Measurements from ENCODE around the gene GPC3. TPM values are rescaled to one million over a fixed set of nuclear protein-coding genes. Genes with fewer than 3 reads are reported as not detected.

The GPC3 gene
- total RNA-seq, 1 experiment from 2014 or later: not detected

DNA sequence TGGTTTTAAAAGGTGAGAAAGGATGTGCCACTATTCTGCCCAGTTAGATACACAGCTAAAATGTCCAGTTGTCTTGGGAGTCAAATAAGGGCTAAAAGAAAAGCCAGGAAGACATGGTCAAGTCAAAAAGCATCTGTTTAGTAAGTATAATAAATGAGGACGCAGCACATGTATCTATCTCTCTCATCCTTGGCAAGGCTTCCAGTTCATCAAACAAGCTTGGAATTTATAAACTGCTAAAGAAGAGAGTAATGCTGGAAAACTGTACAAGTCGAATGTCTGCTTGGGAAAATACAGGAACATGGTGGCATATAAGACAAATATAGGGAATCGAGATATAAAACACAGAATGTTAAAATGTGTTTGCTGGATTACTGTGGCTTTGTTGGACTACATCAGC lies 106.7 kb downstream of the GPC3 start:
- in situ Hi-C loops (cut with HindIII; ENCODE audit: low pct_unique_long_range_greater_than_20kb, low sequenced_read_pairs): no loop called here
- DNase-seq (ENCODE audit: low read depth): no peak

- no peak for DNase-seq (ENCODE audit: low read depth)
- in situ Hi-C loops (cut with HindIII; ENCODE audit: low pct_unique_long_range_greater_than_20kb, low sequenced_read_pairs): no loop called here
These were observed 108.7 kb downstream of the GPC3 start for GRCh38 chrX:133876646-133877045.

DNA sequence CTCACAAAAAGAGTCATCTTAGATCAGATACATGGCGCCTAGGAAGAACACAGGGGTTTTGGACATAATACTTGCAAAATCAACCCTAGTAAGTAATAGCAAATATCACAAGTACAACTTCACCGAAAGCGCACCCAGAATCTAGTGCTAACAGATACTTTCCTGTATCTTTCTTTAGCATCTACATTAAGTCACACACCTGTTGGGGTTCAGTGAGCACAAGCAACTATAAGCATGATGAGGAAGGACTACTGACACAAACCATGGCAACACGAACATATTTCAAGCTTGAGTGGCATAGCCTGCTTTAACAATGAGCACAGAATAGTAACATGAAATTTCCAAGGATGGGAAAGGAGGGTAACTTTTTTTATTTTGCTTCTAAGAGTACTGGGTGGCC lies 116.1 kb downstream of the GPC3 start:
- DNase-seq (ENCODE audit: low read depth): no peak
- in situ Hi-C loops (cut with HindIII; ENCODE audit: low pct_unique_long_range_greater_than_20kb, low sequenced_read_pairs): no loop called here

GRCh38 chrX:133868682-133869081 lies 116.7 kb downstream of the GPC3 start:
- DNase-seq (ENCODE audit: low read depth): no peak
- in situ Hi-C loops (cut with HindIII; ENCODE audit: low pct_unique_long_range_greater_than_20kb, low sequenced_read_pairs): no loop called here

- DNase-seq (ENCODE audit: low read depth): no peak
- in situ Hi-C loops (cut with HindIII; ENCODE audit: low pct_unique_long_range_greater_than_20kb, low sequenced_read_pairs): no loop called here
These were observed 117.1 kb downstream of the GPC3 start for GRCh38 chrX:133868250-133868649.

DNA sequence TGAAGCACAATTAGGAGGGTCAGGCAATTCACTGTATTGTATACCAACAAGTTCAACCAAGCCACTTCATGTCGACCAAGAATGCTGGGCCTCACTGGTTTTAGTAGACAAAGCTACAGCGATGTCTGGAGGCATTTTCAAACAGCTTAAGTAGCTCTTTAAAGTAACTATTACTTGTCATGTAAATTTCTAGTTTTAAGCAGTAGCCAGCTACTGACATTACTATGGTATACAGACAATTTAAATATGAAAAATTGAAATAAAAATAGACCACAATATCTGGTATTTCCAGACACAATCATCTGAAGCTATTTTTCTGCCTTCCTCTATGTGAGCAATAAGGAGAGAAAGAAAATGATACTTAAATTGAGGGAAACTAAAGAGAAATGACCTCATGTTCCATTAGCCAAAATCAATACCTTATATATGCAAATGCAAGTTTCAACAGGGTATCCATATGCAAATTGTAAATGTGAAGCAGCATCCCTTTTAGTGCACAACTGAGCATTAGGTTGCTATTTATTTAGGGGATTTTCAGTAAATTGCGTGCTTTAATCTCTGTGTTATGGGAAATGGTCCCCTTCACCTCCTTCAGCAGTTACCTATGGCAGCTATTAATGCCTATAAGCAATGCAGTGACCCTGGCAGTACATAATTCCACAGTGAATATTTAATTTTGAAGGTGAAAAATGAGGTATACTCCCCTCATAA lies 119.5 kb downstream of the GPC3 start:
- DNase-seq (ENCODE audit: low read depth): no peak
- in situ Hi-C loops (cut with HindIII; ENCODE audit: low pct_unique_long_range_greater_than_20kb, low sequenced_read_pairs): no loop called here

GRCh38 chrX:133864236-133864635 lies 121.2 kb downstream of the GPC3 start:
- no peak for DNase-seq (ENCODE audit: low read depth)
- in situ Hi-C loops (cut with HindIII; ENCODE audit: low pct_unique_long_range_greater_than_20kb, low sequenced_read_pairs): no loop called here

DNA sequence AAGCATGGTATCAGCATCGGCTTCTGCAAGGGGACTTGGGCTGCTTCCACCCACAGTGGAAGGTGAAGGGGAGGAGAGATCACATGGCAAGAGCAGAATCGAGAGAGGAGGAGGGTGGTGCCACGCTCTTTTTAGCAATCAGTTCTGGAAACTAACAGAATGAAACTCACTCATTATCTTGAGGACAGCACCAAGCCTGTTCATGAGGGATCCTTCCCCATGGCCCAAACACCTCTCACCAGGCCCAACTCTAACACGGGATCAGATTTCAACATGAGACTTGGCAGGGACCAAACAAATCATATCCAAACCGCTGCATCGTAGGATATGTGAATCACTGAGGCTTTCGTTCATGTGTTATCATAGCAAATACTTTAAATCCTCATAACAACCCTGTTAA lies 125.5 kb downstream of the GPC3 start:
- no peak for DNase-seq (ENCODE audit: low read depth)
- in situ Hi-C loops (cut with HindIII; ENCODE audit: low pct_unique_long_range_greater_than_20kb, low sequenced_read_pairs): no loop called here

- in situ Hi-C loops (cut with HindIII; ENCODE audit: low pct_unique_long_range_greater_than_20kb, low sequenced_read_pairs): no loop called here
- DNase-seq (ENCODE audit: low read depth): no peak
These were observed 126.1 kb downstream of the GPC3 start for GRCh38 chrX:133859336-133859735.

DNA sequence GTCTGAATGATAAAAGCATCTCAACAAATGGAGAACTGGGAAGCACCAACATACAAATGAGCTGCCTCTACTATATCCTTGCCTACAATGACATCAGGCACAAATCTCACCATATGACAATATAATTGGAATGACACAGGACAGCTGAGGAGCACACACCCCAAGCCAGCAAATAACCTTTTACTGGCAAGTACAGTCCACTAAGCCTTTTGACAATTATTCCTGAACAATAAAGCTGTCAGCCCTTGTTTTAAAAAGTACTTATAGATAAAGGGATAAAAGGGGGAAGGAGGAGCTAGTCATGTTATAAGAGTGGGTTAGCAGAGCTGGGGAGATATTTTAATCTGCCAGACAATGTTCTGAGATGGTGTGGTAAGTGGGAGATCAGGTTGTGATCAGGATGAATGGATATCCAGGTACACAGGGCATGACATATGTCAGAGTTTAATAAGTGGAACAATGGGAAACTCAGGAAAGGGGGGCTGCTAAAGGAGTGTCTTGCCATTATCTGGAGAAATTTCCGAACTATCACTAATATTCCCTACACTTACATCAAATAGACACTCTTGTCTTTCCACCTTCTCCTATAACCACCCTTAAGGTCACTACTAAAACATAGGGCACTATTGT lies 127.6 kb downstream of the GPC3 start:
- in situ Hi-C loops (cut with HindIII; ENCODE audit: low pct_unique_long_range_greater_than_20kb, low sequenced_read_pairs): no loop called here
- DNase-seq (ENCODE audit: low read depth): no peak

DNA sequence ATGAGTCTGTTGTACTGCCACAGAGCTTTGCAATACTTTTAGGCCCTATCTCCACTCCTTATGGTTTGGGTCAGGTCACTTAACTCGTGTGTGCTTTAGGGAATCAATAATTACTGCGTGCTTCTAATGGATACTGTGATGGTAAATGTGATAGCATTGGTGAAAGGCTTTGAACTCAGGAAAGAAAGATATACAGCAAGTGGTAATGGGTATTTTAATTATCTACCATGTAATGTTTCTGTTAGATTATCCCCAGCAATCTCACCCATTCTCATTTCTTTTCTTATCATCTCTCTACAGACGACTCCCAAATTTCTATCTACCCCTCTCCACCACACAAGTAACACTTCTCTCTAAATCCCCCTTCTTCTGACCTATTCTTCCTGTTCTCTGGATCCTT lies 128.6 kb downstream of the GPC3 start:
- no peak for DNase-seq (ENCODE audit: low read depth)
- in situ Hi-C loops (cut with HindIII; ENCODE audit: low pct_unique_long_range_greater_than_20kb, low sequenced_read_pairs): no loop called here

DNA sequence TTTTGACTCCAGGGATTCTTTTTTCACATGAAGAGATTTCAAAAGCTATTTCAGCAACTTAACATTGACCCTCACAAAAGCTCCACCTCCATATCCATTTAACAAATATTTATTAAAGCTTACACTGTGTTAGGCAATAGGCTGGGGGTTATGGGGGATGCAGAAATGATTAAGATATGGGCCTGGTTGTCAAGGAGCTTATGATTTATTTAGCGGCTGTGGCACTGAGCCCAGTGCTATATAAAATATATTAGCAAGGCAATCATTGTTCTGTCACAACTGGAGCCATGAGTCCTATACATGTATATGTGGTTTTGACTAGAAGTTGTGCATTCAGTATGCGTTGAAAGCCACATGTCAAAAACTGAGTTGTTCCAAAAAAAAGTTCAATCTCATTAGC lies 131.1 kb downstream of the GPC3 start:
- in situ Hi-C loops (cut with HindIII; ENCODE audit: low pct_unique_long_range_greater_than_20kb, low sequenced_read_pairs): no loop called here
- no peak for DNase-seq (ENCODE audit: low read depth)

DNA sequence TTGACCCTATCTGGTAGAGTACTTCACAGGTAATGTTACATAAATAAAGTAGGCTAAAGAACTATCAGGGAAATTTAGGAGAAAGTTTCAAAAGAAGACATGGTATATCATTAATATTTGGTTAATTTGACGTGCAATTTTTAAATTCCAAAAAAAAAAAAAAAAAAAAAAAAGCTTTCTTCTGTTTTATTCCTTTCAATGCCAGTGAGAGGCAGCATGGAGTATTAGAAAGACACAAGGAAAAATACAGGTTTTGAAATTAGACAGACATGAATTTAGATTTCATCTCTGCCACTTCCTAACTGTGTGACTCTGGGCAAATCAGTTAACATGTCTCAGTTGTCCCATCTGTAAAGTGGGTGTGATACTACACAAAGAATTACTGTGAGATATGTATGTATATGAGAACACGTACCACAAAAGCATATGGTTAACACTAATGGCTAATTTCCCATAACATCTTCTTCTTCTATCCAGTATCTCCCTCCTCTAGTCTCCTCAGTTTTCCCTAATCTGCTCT lies 132.5 kb downstream of the GPC3 start:
- in situ Hi-C loops (cut with HindIII; ENCODE audit: low pct_unique_long_range_greater_than_20kb, low sequenced_read_pairs): no loop called here
- DNase-seq (ENCODE audit: low read depth): no peak

DNA sequence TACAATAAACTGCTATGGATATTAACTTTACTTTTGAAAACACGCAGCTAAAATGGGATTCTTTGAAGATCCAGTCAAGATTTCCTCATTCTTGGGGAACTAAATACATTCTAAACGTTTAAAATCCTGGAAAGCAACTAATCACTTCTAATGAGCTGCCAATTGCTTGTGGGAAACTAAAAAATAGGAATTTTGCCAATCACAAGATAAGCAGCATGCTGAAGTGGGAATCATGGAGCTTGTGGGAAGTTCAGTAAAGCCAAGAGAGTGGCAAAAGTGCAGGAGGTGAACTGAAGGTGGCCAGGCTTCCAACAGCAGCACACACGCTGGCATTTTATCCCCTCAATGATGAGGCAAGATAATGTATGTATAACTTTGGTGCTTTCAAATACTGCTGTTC lies 133.0 kb downstream of the GPC3 start:
- DNase-seq (ENCODE audit: low read depth): no peak
- in situ Hi-C loops (cut with HindIII; ENCODE audit: low pct_unique_long_range_greater_than_20kb, low sequenced_read_pairs): no loop called here

DNA sequence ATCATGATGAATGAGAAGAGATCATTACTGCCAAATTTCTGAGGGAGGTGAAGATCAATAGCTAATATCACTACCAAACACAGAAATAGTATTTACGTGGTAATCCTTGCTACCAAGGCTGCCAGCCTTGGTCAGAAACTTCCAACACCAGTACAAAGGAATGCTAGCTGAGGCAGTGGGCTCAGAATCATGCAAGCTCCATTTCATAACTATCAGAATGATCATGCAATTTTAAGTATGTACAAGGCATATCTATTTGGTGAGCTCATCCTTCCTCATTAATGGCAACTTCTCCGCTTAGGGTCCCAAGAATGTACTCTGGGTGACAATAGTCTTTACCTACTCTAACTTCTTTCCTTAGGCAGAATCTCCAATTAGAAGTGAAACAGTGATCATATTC lies 135.0 kb downstream of the GPC3 start:
- no peak for DNase-seq (ENCODE audit: low read depth)
- in situ Hi-C loops (cut with HindIII; ENCODE audit: low pct_unique_long_range_greater_than_20kb, low sequenced_read_pairs): no loop called here

DNA sequence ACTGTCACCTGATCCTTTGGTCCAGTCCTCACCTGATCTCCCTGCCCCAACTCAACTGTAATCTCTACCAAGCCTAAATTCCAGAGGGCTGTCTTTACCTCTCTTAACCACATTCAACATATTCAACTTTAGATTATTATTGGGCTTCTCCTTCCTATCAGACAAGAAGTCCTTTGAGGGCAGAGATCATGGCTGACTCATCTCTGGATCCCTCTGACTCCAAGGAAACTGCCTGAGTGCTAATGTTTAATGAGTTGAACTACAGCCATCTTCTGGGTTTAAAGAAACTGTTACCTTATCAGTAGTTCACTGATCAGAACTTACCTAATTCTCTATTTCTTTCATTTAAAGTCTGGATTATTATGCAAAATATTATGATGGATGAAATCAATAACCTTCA lies 135.7 kb downstream of the GPC3 start:
- in situ Hi-C loops (cut with HindIII; ENCODE audit: low pct_unique_long_range_greater_than_20kb, low sequenced_read_pairs): no loop called here
- DNase-seq (ENCODE audit: low read depth): no peak

DNA sequence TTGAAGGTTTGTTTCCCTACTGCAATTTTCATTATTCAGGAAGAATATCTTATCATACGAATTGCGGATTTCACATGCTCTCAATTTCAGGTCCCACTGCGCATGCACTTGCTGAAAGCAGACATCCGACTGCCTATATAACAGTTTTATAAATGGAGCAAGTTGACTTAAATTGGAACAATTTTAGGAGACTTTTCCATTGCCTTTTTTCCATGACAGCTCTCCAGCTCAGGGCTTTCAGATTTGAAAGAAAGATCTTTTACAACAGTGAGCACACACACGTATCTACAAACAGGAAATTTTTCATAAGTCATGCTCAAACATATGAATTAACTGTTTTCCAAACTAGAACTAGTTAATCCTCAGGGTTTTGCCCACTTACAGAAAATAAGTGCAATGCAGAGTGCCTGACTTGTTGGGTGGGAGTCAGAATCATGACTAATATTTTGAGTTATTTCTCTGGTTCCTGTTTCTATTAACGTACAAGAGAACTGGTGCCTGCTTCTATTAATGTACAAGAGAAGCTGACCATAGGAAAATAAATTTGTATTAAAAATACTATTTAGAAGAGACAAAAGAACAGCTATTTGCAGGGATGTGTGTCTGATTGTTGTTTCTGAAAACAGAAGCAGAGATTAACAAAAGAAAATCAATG lies 137.9 kb downstream of the GPC3 start:
- DNase-seq (ENCODE audit: low read depth): no peak
- in situ Hi-C loops (cut with HindIII; ENCODE audit: low pct_unique_long_range_greater_than_20kb, low sequenced_read_pairs): no loop called here

- DNase-seq (ENCODE audit: low read depth): no peak
- in situ Hi-C loops (cut with HindIII; ENCODE audit: low pct_unique_long_range_greater_than_20kb, low sequenced_read_pairs): no loop called here
These were observed 139.1 kb downstream of the GPC3 start for GRCh38 chrX:133846311-133846710.

GRCh38 chrX:133840415-133840814 lies 145.0 kb downstream of the GPC3 start:
- in situ Hi-C loops (cut with HindIII; ENCODE audit: low pct_unique_long_range_greater_than_20kb, low sequenced_read_pairs): no loop called here
- no peak for DNase-seq (ENCODE audit: low read depth)

All from Caki2 (cell line).